Coronary artery (tissue), 2 donors: ENCODE results near the gene PSMC4.
"Not testable (repeated sequence)": the region's sequence is repeated elsewhere in the genome, so short reads cannot be mapped to it uniquely, and the experiment has no call there.

ENCODE experiments used
- DNase-seq: peaks from one replicate; pipeline ENCODE4 v3.0.0-alpha.2; 2017; ENCODE audit warnings: low spot score
- H3K27ac ChIP-seq, 2 donors: fragments of 200-600 bp; sonication (generic); one replicate each; pipeline ENCODE4 v1.5.1; 2016 to 2019
- H3K4me3 ChIP-seq: fragments of 200-600 bp; sonication (generic); 2 replicates; pipeline ENCODE4 v1.5.1; 2016; ENCODE audit warnings: mild to moderate bottlenecking, moderate library complexity
- CTCF ChIP-seq: fragments of 200-600 bp; sonication (generic); IDR thresholded peaks from one replicate; pipeline ENCODE4 v1.5.1; 2019; ENCODE audit warnings: antibody characterized with exemption

Gene PSMC4

GRCh38 chr19:39942366-39942730 is 28.6 kb upstream of the PSMC4 start:
- TF ChIP-seq CTCF = no peak
- Histone ChIP-seq H3K4me3 (no peak overlapping the region), H3K27ac (no peak overlapping the region)
- DNase-seq = no peak

DNA sequence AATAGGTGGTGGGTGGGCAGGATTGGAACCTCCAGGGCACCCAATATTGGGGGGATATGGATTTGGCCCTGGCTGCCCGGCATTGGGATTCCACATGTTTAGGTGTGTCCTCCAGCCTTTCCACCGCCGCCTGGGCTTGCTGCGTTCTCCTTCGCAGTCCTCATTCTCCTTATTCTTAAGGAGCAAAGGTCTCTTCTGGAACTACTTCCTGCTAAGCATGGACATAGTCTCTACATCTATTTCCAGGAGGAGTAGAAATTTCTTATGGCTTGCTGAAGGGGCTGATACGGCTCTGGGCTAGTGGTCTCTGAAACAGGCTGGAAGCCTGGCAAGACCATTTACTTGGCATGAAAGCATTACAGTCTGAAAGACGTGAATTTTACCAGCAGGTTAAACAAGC is 27.4 kb upstream of the PSMC4 start:
- Histone ChIP-seq H3K27ac (no peak overlapping the region), H3K4me3 (no peak overlapping the region)
- DNase-seq = no peak
- no peak for TF ChIP-seq CTCF

GRCh38 chr19:39946532-39946931 is 24.4 kb upstream of the PSMC4 start:
- no peak for DNase-seq
- TF ChIP-seq CTCF = no peak
- Histone ChIP-seq H3K27ac (no peak overlapping the region), H3K4me3 (no peak overlapping the region)

- TF ChIP-seq CTCF = no peak
- Histone ChIP-seq H3K4me3 (no peak overlapping the region), H3K27ac (no peak overlapping the region)
- DNase-seq = no peak
Measured at GRCh38 chr19:39949026-39949747, 21.8 kb upstream of the PSMC4 start.

- no peak overlapping the region for H3K27ac ChIP-seq
- no peak for DNase-seq
- TF ChIP-seq CTCF = no peak
- H3K4me3 ChIP-seq = no peak overlapping the region
Measured at GRCh38 chr19:39951065-39951650, 19.8 kb upstream of the PSMC4 start.

GRCh38 chr19:39951686-39952085 is 19.3 kb upstream of the PSMC4 start:
- no peak for TF ChIP-seq CTCF
- H3K4me3 ChIP-seq = no peak overlapping the region
- no peak for DNase-seq
- no peak overlapping the region for H3K27ac ChIP-seq

GRCh38 chr19:39953915-39954314 is 17.1 kb upstream of the PSMC4 start:
- no peak for TF ChIP-seq CTCF
- no peak overlapping the region for H3K4me3 ChIP-seq
- no peak for DNase-seq
- H3K27ac ChIP-seq = no peak overlapping the region

GRCh38 chr19:39957886-39958285 is 13.1 kb upstream of the PSMC4 start:
- H3K27ac ChIP-seq, H3K4me3 ChIP-seq, DNase-seq: not testable (repeated sequence)

GRCh38 chr19:39958942-39959341 is 12.0 kb upstream of the PSMC4 start:
- not testable (repeated sequence) for H3K27ac ChIP-seq, DNase-seq, H3K4me3 ChIP-seq

DNA sequence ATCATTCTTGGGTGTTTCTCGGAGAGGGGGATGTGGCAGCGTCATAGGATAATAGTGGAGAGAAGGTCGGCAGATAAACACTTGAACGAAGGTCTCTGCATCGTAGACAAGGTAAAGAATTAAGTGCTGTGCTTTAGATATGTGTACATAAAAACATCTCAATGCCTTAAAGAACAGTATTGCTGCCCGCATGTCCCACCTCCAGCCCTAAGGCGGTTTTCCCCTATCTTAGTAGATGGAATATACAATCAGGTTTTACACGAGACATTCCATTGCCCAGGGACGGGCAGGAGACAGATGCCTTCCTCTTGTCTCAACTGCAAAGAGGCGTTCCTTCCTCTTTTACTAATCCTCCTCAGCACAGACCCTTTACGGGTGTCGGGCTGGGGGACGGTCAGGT is 11.6 kb upstream of the PSMC4 start:
- H3K4me3 ChIP-seq, H3K27ac ChIP-seq, DNase-seq: not testable (repeated sequence)
